HT-29 (cell line): ENCODE measurements around the gene SCN1A. TPM values are rescaled to one million over a fixed set of nuclear protein-coding genes. Genes with fewer than 3 reads are reported as not detected.
"Not testable (repeated sequence)": the region's sequence is repeated elsewhere in the genome, so short reads cannot be mapped to it uniquely, and the experiment has no call there.

Experiments
- DNase-seq: peaks from one replicate; pipeline ENCODE4 v3.0.0-alpha.2; 2015; ENCODE audit warnings: low spot score
- total RNA-seq: library from RNA; depleted of rRNA; stranded (reverse); fragments of >200 nt; shearing (Covaris generic); gene quantifications from 2 replicates; pipeline ENCODE4 v1.2.3, GENCODE V29; 2014; rRNA removed

SCN1A gene
- not detected in 2 replicates for total RNA-seq

DNA sequence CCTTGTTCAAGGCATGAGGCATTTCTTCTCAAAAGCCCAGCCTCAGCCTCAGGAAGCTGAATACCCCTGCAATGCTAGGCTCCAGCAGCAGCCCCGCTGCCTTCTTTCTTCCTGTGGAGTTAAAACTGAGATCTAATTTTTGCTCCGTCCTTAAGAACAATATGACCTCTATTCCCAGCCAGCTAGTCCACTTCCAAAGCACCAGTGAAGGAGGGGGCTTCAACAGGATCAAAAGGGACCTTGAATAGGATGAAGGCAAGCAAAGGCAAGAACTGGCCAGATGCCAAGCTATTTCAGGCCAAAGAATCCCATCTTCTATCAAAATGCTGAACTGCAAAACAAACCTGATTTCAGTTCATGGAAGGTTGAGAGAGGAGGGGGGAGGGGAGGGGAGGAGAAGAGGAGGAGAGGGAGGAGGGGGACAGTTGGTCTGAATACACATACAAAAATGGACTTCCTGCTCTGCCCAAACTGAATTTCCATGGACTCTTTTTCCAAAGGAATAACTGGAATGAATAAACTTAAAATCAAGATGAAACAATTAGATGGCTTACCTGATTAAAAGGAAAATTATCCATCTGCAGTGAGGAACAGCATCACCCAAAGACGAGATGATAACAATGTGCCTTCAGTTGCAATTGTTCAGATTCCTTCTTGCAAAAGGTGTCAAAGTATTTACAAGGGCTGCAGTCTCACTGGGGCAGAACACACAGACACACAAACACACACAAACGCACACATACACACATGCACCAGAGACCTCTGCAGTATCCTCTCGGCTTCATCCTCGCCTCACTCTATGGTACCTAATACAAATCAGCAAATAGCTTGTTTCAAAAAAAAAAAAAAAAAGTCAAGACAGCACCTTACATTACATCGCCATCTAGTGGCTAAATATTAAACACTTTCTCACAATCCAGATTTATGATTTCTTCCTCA is at the start of gene SCN1A:
TSS of gene SCN1A (minus strand) at position 804 of the 939 bp plus-strand sequence. CDS start 54,399 bp downstream, outside the sequence.
- DNase-seq = peak; percentile 30

DNA sequence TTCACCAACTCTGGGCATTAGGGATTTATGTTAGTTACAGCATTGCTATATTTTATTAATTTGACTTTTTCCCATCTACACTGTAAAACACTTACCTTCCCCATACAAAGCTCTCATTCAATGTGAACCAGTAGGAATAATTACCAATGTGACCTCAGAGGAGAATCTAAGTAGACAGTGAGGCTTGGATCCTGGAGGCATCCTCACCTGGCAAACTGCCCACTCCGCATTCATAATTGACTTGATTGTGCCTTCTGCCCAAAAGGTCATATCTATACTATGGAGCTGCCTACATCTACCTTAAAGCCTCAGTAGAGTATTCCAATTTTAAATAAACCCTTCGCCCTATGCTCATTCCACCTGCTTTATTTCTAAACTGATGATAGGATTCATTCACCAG is 45.4 kb upstream of the SCN1A start:
- no peak for DNase-seq

DNA sequence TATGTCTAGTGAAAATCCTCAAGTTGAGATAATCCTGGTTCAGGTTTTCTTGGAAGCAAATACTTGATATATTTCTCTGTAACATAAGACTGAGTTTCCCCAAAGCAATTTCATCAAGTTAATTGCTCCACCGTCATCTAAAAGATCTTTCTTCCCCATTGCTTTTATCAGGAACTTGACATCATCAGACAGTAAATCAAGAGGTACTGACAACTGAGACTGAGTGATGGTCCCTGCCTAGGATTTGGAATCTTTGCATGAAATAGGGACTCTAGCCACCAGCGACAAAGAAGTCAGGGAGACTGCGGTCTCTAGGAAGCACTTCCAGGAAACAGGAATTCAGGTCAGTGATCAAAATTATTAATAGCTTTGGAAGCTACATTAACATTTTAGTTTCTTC is 43.4 kb upstream of the SCN1A start:
- no peak for DNase-seq

DNA sequence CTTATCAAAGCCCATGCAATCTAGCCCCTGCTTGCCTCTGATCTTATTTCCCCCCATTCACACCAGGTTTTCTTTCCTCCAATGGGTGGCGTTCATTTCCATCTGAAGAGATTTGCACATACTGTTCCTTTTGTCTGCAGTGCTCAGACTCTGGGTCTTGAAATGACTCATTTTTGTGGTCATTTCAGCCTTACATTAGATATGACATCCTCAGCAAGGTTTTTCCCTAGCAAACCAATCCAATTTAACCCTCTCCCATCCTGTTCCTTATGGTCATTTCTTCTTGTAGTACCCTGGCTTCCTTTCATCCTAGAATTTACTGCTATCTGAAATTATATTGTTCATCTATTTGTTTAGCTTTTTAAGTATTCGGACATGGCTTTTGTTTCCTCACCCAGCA is 42.5 kb upstream of the SCN1A start:
- DNase-seq = no peak

DNA sequence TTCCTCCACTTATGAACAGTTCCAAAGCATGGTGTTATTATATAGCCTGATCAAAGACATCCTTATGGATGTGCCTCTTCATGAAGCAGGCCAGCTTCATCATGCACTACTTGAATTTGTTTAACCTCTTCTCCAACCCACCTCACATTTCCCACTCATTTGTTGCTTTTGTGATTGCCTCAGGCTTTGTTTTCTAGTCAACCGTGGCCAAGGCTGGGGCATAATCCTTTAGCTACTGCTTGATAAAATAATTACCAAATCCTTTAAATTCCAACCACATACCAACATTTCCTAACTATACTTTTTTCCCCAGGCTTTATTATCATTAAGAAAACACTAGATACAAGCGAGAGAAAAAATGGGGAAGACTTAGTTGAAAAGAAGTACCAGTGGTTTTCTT is 39.6 kb upstream of the SCN1A start:
- DNase-seq = no peak

DNA sequence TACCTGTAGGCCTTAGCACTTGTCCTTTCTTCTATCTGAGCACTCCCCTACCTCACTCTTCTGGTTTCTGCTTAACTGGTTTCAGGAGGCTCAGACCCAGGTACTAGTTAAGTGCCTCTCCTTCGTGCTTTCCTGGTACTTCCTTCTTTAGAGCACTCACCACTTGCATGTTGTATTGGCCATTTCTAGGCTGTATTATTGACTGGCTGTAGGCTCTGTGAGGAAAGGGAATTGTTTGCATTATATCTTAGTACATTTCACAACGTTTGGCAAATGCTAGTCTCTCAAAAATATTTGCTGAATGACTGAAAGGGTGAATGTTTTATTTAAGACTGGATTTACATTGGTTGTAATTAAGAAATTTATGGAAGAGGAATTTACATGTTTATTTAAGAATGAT is 36.0 kb upstream of the SCN1A start:
- no peak for DNase-seq

DNA sequence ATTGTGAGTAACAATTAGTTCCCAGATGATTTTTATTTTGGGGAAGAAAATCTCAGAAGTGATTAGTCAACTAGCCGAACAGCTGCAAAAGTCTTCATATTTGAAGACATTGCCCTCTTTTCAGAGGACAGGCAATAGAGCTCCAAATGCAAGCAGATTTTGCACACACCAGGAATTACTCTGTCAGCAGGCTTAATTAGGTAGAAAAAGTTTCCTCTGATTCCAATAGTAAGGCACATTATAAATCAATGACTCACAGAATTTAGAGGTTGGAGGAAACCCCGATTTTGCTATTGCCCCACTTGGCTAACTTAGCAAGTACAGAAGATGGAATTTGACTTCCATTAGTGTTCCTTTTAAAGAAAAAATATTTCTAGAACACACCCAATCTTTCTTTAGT is 30.7 kb upstream of the SCN1A start:
- DNase-seq = no peak

DNA sequence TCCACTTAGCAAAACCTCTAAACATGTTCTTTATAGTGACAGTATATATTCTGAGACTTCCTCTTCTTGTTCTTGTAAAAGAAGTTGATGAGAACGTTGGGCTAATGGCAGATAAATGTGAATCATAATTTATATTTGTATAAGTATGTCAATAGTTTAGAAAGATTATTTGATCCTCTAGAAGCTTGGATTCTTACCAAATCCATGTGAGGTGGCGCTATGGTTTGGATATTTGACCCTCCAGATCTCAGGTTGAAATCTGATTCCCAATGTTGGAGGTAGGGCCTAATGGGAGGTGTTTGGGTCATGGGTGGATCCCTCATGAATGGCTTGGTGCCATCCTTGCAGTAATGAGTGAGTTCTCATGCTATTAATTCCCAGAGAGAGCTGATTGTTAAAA is 29.8 kb upstream of the SCN1A start:
- DNase-seq = no peak

DNA sequence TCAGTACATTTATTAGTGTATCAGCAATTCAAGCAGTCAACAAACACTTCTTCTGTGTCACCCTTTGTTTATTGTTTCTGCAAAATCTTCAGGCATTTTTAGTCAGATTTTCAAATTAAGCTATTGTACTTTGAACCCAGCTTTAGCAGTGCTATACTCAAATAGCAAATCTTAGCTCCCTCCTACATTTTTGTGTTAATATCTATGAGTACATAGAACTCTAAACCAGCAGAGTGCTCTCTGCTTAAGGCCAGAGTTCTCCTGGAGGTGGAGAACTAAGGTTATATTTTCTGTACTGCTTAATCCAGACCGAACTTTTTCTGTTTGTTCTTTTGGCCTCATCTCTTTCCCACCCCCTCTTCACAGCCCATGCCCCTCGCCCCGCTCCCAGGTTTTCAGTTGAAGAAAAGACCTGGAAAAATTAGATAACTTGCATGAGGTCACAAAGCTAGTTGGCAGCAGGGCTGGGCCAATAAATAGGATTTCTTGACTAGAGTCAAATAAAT is 29.2 kb upstream of the SCN1A start:
- no peak for DNase-seq

DNA sequence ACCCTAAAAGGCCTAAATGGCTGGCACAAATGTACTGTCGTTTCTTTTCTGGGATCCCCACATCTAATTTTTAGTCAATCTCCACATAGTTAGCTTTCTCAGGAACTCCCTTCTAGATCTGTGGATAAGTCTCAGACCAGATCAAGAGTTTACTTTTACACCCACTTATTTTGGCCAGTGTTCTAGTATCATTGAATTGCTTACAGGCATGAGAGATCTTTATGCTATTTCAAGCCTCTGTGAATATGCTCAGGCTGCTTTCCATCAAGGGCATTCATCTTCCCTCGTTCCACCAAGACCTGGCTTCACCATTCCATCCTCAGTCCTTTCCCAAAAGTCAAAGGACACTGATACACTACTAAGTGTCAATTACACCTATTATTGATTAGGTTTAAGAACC is 27.8 kb upstream of the SCN1A start:
- no peak for DNase-seq

DNA sequence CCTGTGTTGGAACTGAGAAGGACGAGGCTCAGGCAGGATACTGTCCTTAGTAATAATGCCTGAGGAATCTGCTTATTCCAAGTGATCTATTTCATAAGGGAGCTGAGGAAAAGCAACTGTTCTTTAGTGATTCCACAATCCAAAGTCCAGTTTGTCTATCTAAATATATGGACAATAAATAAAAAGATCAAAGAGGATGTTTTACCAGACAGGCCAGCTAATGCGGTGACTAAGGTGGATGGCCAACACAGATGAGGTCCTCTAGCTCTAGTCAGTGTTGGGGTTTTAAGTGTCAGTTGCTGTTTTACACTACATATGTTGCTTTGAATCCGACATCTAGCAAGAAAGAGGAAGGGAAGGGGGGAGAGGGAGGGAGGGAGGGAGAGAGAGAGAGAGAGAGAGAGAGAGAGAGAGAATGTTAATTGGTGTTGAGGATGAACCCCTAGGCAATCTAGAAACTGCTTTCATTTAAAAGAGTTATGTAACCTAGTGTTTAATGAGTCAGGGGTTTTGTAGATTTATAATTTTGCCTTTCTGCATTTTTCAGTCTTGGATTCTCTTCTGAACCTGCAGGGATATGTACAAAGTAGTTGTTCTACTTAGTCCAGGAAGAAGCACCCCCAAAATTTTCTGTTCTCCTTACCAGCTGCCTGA is 27.0 kb upstream of the SCN1A start:
- DNase-seq = no peak

DNA sequence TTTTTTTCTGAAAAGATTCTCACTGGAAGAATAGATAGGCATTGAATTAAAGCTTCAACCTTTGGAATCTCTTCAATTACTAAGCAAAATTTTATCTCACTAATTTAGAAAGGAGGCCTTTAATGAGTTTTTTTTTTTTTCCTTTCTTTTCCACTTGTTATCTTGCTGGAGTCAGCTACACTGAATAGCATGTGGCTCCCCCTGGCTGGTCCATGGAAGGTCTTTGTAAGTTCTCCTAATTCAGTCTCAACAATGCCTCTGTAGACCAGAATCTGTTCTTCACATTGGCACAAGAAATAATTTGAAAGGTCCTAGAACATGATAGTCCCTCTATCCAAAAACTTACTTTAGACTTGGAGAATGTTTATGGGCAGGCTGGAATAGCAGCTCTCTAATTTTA is 24.2 kb upstream of the SCN1A start:
- no peak for DNase-seq

DNA sequence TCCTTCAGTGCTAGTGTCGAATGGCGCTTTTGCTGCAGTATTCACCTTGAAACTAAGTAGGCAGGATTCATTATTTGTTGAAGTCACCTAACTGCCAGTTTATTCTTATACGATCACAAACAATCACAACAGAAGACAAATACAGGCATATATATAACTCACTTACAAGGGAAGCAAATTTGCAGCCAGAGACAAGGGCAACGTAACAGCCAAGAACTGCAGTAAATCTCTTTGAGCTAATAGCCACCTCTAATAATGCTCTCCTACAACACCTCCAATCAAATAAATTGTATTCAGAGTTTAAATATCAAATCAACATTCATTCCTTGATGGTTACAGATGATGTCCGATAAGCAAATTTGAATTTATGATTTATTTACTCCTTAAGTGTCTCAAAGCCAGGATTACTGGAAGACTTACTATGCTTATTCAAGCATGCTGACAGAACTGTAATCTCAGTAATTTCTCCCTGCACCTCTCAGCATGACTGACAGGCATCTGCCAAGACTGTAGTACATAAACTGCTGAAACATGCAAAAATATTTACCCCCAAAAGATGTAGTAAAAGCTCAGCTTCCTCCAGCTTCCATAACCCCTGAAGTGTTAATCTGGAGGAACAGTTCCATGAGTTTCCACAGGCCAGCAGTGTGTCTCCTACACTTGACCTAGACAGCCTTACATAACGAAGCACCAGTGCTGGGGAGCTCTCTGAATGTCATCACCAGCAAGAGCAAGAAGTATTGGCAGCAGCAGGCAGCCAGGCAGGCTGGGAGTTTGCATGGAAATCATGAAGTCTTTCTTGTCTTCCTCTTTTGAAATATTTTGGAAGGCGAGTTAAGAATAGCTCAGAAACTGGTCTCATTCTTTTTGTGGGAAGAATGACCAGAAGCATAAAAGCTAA is 20.9 kb upstream of the SCN1A start:
- DNase-seq = no peak

DNA sequence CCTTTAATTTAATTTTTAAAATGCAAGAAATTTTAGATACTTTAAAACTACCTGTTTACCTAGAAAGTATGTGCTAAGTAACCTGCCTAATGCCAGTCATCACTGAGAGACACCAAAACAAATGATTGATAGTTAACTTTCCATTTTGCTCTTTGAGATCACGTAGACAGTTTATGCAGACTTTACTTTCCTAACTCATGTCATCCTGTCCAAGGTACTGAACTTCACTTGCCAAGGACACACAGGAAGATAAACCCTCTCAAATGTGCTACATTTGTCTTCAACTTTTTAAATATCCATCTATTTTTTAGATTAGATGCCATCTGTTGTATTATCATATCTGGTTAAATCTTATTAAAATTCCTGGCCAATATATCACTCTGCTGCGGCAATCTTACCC is 20.1 kb upstream of the SCN1A start:
- DNase-seq = no peak

DNA sequence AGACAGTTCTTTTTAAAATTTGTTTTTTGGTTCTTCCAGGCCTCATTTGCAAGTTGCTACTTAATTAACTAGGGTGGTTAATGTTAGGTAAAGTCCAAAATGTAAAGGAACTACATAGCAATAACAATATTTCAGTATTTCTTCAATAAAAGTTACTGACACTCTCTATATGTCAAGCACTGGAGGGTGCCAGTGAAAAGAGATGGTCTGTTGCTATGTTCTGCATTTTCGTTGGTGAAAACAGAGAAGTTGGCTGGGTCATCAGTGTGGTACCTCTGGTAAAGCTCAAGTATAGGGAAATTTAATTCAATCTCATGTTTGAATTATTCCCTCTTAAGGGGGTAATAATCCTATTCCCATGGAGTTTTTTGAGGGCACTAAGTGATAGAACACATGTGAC is 16.3 kb upstream of the SCN1A start:
- DNase-seq = no peak

DNA sequence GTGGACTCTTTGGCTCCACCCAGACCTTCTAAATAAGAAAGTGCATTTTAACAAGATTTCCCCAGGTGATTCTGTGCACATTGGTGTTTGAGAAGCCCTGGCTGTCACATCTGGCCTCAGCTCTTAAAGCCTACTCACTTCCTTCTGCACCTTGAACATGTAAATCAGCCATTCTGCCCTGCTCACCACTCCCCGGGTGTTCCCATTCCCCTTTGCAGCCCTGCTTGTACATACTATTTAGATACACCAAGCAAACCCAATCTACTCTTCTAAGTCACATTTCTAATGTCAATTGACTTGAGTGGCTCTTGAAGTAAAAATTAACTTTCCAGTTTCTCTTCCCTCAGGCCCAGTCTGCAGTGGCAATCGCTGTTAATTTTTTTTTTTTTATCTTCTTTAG is 13.1 kb upstream of the SCN1A start:
- DNase-seq = no peak

DNA sequence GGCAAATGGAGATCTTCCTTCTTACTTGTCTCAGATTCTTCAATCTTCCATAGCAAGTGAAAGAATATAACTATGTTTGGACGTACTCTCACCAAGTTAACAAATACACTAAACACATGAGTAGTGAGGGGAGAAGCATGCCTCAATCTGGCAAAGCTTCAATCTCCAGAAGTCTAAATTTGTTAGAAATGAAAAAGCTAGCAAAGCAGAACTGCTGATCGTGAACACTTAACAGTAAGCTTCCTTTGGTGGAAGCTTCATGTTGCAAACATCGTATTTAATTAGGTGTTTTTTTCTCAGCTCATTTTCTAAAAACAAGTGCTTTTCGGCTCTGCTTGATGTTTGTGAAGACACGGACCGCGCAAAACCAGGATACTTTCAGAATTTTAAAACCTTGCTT is 12.7 kb upstream of the SCN1A start:
- DNase-seq = no peak

DNA sequence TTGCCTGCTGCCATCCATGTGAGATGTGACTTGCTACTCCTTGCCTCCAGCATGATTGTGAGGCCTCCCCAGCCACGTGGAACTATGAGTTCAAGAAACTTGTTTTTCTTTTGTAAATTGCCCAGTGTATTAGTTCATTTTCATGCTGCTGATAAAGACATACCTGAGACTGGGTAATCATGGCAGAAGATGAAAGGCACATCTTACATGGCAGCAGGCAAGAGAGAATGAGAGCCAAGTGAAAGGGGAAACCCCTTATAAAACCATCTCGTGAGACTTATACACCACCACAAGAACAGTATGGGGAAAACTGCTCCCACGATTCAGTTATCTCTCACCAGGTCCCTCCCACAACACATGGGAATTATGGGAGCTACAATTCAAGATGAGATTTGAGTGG is 11.7 kb upstream of the SCN1A start:
- not testable (repeated sequence) for DNase-seq

DNA sequence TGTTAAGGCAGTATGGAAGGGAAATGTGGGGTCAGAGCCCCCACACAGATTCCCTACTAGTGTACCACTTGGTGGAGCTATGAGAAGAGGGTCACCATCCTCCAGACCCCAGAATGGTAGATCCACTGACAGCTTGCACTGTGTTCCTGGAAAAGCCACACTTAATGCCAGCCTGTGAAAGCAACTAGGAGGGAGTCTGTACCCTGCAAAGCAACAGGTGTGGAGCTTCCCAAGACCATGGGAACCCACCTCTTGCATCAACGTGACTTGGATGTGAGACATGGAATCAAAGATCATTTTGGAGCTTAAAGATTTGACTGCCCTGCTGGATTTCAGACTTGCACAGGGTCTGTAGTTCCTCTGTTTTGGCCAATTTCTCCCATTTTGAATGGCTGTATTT is 10.8 kb upstream of the SCN1A start:
- no peak for DNase-seq

DNA sequence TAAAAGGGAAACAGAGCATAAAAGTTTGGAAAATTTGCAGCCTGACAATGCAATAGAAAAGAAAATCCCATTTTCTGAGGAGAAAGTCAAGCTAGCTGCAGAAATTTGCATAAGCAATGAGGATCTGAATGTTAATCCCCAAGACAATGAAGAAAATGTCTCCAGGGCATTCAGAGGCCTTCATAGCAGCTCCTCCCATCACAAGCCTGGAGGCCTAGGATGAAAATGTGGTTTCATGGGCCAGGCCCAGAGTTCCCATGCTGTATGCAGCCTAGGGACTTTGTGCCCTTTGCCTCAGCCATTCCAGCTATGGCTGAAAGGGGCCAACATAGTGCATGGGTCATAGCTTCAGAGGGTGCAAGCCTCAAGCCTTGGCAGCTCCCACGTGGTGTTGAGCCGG is 10.3 kb upstream of the SCN1A start:
- DNase-seq = no peak

DNA sequence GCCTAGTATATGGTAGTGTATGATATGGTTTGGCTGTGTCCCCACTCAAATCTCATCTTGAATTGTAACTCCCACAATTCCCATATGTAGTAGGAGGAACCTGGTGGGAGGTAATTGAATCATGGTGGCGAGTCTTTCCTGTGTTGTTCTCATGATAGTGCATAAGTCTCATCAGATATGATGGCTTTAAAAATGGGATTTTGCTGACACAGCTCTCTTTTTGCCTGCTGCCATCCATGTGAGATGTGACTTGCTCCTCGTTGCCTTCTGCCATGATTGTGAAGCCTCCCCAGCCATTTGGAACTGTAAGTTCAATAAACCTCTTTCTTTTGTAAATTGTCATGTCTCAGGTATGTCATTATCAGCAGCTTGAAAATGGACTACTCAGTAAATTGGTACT is 9.5 kb upstream of the SCN1A start:
- no peak for DNase-seq

DNA sequence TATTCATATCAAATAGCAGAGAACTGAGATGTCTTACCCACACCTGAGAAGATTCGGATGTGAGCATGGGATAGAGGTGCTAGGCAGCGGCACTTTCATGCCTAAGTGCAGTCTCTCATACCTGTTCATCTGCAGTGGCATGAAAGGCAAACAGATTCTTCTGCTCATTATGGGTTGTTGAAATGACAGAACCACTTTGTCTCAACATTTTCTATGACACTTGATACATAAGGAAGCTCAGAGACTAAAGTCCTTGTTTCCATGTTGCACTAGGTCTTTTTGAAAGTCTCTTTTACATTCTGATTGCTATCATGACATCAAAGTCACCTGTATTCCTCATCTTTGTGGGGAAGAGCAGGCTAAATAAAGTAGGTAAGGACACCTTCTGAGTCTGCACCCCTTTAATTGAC is 8.0 kb upstream of the SCN1A start:
- DNase-seq = no peak
